Measurements from ENCODE around the gene ACAP1. TPM values are rescaled to one million over a fixed set of nuclear protein-coding genes. Genes with fewer than 3 reads are reported as not detected.
A peak's percentile ranks its signal among the peaks of the same experiment; 100 is the strongest.

Gene ACAP1
- total RNA-seq, 2 donors from 2014 or later, result 5.1 to 6.7 TPM

DNA sequence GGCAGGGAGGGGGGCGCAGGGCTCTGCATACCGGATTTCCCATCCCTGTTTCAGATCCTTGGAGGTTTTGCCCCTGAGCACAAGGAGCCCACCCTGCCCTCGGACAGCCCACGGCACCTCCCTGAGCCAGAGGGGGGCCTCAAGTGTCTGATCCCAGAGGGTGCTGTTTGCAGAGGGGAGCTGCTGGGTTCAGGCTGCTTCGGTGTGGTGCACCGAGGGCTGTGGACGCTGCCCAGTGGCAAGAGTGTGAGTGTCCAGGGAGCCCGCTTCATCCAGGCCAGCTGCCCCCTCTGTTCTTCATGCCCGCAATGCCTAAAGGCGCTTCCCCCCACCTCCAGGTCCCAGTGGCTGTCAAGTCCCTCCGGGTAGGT, 47.0 kb downstream of the ACAP1 start:
- no peaks in the 10 kb centered on the region for H3K9me3 ChIP-seq
- peaks cover 0 to 31% of the 10 kb centered on the region in 2 donors for H3K4me1 ChIP-seq
- no peaks in the 10 kb centered on the region for H3K36me3 ChIP-seq
- peak overlapping the region in 1 of 2 donors; percentile 53 for H3K4me3 ChIP-seq
- TF ChIP-seq, protein P1, sequence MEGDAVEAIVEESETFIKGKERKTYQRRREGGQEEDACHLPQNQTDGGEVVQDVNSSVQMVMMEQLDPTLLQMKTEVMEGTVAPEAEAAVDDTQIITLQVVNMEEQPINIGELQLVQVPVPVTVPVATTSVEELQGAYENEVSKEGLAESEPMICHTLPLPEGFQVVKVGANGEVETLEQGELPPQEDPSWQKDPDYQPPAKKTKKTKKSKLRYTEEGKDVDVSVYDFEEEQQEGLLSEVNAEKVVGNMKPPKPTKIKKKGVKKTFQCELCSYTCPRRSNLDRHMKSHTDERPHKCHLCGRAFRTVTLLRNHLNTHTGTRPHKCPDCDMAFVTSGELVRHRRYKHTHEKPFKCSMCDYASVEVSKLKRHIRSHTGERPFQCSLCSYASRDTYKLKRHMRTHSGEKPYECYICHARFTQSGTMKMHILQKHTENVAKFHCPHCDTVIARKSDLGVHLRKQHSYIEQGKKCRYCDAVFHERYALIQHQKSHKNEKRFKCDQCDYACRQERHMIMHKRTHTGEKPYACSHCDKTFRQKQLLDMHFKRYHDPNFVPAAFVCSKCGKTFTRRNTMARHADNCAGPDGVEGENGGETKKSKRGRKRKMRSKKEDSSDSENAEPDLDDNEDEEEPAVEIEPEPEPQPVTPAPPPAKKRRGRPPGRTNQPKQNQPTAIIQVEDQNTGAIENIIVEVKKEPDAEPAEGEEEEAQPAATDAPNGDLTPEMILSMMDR (IDR thresholded peaks at IDR 0.05), result no peak
- no peak overlapping the region for H3K27ac ChIP-seq
- no peaks in the 10 kb centered on the region for H3K27me3 ChIP-seq
- DNase-seq (ENCODE audit: low spot score), result no peak

DNA sequence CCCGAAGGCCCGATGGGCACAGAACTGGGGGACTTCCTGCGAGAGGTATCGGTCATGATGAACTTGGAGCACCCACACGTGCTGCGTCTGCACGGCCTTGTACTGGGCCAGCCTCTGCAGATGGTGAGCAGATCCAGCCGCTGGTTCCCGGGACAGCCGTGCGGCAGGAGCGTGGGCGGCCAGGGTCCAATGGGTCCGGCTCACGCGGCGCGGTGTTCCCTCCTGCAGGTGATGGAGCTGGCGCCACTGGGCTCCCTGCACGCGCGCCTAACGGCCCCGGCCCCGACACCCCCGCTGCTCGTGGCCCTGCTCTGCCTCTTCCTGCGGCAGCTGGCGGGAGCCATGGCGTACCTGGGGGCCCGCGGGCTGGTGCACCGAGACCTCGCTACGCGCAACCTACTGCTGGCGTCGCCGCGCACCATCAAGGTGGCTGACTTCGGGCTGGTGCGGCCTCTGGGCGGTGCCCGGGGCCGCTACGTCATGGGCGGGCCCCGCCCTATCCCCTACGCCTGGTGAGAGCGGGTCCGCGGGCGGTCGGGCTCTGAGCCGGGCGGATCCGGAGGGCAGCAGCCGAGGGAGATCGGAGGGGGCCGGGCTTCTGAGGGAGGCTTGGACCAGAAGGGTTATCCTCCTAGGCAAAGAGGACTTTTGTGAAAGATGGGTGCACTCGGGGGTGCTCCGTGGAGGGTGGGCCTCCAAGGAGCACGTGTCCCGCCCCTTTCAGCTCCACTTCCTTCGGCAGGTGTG, 47.6 kb downstream of the ACAP1 start:
- DNase-seq (ENCODE audit: low spot score), result no peak
- peaks cover 0 to 31% of the 10 kb centered on the region in 2 donors for H3K4me1 ChIP-seq
- no peak overlapping the region for H3K27ac ChIP-seq
- TF ChIP-seq, protein P1 (IDR thresholded peaks at IDR 0.05), result no peak
- peaks cover 2% of the 10 kb centered on the region for H3K36me3 ChIP-seq
- H3K27me3 ChIP-seq, result no peaks in the 10 kb centered on the region
- peak overlapping the region; percentile 20 to 53 for H3K4me3 ChIP-seq
- H3K9me3 ChIP-seq, result no peaks in the 10 kb centered on the region

DNA sequence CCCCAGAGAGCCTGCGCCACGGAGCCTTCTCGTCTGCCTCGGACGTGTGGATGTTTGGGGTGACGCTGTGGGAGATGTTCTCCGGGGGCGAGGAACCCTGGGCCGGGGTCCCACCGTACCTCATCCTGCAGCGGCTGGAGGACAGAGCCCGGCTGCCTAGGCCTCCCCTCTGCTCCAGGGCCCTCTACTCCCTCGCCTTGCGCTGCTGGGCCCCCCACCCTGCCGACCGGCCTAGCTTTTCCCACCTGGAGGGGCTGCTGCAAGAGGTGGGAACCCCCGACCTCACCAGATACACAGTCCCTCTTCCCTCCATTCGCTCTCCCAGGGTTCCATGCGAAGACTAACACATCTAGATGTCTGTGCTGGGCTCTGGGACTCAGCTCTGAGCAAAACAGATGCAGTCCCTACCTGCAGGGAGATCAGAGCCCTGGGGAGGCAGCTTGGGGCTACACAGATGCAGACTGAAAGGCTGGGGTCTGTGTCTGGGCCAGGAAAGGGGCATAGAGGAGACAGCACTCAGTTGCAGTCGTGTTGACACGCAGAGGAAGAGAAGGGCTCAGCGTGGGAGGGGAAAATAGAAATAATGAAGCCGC, 48.3 kb downstream of the ACAP1 start:
- Histone ChIP-seq H3K4me1 (peaks cover 0 to 31% of the 10 kb centered on the region in 2 donors), H3K27ac (no peak overlapping the region), H3K27me3 (no peaks in the 10 kb centered on the region), H3K36me3 (peaks cover 9% of the 10 kb centered on the region), H3K4me3 (peak overlapping the region in 1 of 2 donors; percentile 53), H3K9me3 (no peaks in the 10 kb centered on the region)
- TF ChIP-seq, protein P1 (IDR thresholded peaks at IDR 0.05), result no peak
- no peak for DNase-seq (ENCODE audit: low spot score)

DNA sequence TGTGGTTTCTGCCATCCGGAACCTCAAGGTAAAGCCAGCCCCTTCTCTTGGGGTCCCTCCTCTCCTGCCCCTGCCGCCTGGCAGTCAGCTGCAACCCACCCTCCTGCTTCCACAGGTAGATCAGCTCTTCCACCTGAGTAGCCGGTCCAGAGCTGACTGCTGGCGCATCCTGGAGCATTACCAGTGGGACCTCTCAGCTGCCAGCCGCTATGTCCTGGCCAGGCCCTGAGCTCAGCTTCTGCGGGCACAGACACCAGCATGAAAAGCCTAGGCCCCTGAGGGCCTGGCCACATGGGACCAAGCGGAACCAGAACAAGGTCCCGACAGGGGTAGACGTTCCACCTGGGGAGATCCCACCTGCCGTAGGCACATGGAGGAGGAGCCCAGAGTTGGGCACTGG, 52.5 kb downstream of the ACAP1 start:
- Histone ChIP-seq H3K4me3 (no peak overlapping the region), H3K27me3 (no peaks in the 10 kb centered on the region), H3K4me1 (peaks cover 0 to 18% of the 10 kb centered on the region in 2 donors), H3K9me3 (no peaks in the 10 kb centered on the region), H3K27ac (no peak overlapping the region), H3K36me3 (peaks cover 20% of the 10 kb centered on the region)
- TF ChIP-seq, protein P1 (IDR thresholded peaks at IDR 0.05), result no peak
- no peak for DNase-seq (ENCODE audit: low spot score)

DNA sequence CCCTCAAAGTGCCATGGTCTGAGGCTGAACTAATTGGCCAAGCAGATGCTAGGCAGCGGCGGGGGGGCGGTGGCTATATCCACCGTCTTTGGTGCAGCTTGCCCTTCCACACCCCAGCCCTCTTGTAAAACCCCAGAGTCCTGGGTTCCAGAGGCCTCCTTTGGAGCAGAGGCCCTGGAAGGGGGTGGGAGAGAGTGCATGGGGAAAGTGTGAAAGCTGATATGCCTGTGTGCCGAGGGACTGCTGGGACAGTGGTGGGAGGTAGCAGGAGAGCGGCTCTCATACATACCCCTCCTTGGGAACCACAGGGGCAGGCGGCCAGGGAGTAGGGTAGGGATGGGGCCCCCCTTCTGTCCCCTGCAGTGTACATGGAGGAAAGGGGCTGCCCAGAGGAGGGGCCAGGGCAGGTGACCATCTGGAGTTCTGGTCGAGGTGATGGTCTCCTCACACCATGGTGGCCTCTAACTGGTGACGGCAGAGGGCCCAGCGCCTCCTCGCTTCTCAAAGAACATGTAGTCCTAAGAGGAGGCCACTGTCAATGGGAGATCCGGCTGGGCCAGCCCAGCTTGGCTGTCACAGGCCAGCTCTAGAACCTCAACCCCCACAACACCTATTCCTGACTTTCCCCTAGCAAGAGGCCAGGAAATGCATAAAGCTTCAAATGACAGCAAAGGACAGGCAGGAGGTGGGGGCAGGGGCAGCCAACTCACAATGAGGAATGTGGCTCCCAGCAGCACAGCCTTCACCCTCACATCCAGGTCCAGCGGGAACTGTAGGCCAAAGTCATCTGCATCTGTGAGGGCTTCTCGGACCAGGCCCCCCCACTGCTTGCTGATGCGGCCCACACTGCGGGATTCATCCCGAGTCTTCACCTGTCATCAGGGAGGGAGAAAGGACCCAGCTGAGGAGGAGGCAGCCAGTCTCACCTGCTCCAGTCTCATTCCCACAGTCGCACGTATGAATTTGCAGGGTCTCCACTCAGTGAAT, 53.9 kb downstream of the ACAP1 start:
- no peaks in the 10 kb centered on the region for H3K9me3 ChIP-seq
- TF ChIP-seq, protein P1 (IDR thresholded peaks at IDR 0.05), result no peak
- H3K4me3 ChIP-seq, result no peak overlapping the region
- no peaks in the 10 kb centered on the region for H3K27me3 ChIP-seq
- peaks cover 20% of the 10 kb centered on the region for H3K36me3 ChIP-seq
- no peak overlapping the region for H3K27ac ChIP-seq
- peaks cover 0 to 17% of the 10 kb centered on the region in 2 donors for H3K4me1 ChIP-seq
- no peak for DNase-seq (ENCODE audit: low spot score)

All from right atrium auricular region (tissue), 2 donors.